ENCODE measurements around the gene AGFG2. TPM values are rescaled to one million over a fixed set of nuclear protein-coding genes. Genes with fewer than 3 reads are reported as not detected.

Gene AGFG2
- polyA plus RNA-seq, 2 of the 4 experiments (the other 2 are of a cell fraction), result 16.0 to 31.8 TPM

DNA sequence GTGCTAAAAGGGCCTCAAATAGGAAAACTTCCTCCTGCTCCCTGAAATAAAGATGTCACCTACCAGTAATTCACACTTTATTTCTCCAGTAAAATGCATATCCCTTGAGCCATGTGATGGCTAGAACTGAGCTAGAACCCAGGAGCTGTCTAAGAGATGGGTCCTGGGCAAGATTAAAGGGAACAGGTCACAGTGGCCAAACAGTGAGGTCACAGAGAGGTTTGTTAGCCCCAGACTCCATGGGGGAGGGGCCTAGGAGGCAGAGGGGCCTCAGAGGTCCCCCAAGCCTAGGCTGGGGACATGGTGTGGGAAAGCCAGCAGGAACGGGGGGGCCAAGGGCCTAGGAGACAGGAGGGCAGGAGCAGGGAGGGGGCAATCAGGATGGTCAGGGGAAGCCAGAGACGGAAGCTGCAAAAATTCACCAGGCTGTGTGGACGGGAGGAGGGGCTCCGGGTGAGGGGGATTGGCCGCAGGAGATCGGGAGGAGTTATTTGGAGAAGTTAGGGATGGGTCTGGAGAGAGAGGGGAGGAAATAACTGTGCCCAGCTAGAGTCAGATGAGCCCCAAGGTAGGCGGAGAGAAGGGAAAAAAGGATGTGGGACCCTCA lies 50.4 kb downstream of the AGFG2 start:
- 80% methylated on average over 7 of the region's 7 CpGs for WGBS (ENCODE audit: missing lambda C conversion rate)
- ATAC-seq (no peak), DNase-seq (ENCODE audit: low read depth in 1 of 2, low spot score in 1 of 2) (no peak), FAIRE-seq (no peak)
- TF ChIP-seq, protein P1, sequence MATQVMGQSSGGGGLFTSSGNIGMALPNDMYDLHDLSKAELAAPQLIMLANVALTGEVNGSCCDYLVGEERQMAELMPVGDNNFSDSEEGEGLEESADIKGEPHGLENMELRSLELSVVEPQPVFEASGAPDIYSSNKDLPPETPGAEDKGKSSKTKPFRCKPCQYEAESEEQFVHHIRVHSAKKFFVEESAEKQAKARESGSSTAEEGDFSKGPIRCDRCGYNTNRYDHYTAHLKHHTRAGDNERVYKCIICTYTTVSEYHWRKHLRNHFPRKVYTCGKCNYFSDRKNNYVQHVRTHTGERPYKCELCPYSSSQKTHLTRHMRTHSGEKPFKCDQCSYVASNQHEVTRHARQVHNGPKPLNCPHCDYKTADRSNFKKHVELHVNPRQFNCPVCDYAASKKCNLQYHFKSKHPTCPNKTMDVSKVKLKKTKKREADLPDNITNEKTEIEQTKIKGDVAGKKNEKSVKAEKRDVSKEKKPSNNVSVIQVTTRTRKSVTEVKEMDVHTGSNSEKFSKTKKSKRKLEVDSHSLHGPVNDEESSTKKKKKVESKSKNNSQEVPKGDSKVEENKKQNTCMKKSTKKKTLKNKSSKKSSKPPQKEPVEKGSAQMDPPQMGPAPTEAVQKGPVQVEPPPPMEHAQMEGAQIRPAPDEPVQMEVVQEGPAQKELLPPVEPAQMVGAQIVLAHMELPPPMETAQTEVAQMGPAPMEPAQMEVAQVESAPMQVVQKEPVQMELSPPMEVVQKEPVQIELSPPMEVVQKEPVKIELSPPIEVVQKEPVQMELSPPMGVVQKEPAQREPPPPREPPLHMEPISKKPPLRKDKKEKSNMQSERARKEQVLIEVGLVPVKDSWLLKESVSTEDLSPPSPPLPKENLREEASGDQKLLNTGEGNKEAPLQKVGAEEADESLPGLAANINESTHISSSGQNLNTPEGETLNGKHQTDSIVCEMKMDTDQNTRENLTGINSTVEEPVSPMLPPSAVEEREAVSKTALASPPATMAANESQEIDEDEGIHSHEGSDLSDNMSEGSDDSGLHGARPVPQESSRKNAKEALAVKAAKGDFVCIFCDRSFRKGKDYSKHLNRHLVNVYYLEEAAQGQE (IDR thresholded peaks at IDR 0.05), result no peak
- TF ChIP-seq ZC3H11A (IDR thresholded peaks at IDR 0.05), result no peak
- no peak for TF ChIP-seq HOXB5 (CRISPR knock-in tag; IDR thresholded peaks at IDR 0.05)
- no peak for TF ChIP-seq CEBPB (IDR thresholded peaks at IDR 0.05)
- no peak for TF ChIP-seq BHLHE40 (IDR thresholded peaks at IDR 0.05; ENCODE audit: low read depth, low read length)
- TF ChIP-seq PHF8 (IDR thresholded peaks at IDR 0.05; ENCODE audit: borderline replicate concordance, low read depth), result no peak
- H3K4me1 ChIP-seq, result peaks cover 9% of the 10 kb centered on the region
- H3K9me3 ChIP-seq, result no peaks in the 10 kb centered on the region
- no peak overlapping the region for H3K4me3 ChIP-seq
- ChIA-PET CTCF (interaction anchor here (0.6 to 10.1 kb wide), 22 partner anchors 9 to 263 kb away, joined by 3 to 135 read pairs (median 5); partner anchors contain the start of genes MOSPD3 and PCOLCE), POLR2A (interaction anchor here (0.9 to 1.2 kb wide), 2 partner anchors 23 to 160 kb away, joined by 4 read pairs; partner anchors contain the start of genes MEPCE and MOSPD3)
- no peak overlapping the region for H3K27ac ChIP-seq
- no peak overlapping the region for H3K4me2 ChIP-seq

DNA sequence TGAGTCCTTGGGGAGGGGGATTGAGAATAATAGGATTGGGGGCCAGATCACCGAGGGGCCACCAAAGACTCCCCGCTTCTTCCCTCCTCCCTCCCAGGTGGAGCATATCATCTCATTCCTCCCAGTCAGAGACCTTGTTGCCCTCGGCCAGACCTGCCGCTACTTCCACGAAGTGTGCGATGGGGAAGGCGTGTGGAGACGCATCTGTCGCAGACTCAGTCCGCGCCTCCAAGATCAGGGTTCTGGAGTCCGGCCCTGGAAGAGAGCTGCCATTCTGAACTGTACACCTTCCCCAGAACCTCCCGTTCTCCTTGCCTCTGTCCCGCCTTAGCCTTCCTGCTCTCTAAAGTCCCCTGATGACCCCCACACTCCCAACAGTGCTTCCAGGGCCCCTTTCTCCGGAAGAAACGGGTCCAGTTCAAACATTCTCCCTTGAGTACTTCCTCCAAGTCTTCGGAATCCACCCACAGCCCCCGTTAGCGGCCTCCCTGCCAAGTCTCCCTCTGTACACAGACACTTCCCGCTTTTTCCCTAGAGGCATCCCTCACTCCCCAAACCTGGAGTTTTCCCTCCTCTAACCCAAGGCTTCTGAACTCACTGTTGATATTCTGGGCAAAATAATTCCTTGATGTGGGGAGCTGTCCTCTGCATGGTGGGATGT lies 51.2 kb downstream of the AGFG2 start:
- 64% methylated on average over 20 of the region's 20 CpGs for WGBS (ENCODE audit: missing lambda C conversion rate)
- CTCF ChIA-PET, result interaction anchor here (0.6 to 10.1 kb wide), 8 partner anchors 9 to 121 kb away, joined by 3 to 135 read pairs (median 6); no protein-coding TSS in a partner anchor
- TF ChIP-seq TP53 (CRISPR knock-in tag; IDR thresholded peaks at IDR 0.05) (no peak), NPAS2 (CRISPR knock-in tag; IDR thresholded peaks at IDR 0.05; ENCODE audit: borderline replicate concordance) (no peak)
- POLR2A ChIA-PET, result no interaction called here
- ATAC-seq (no peak), DNase-seq (ENCODE audit: low read depth in 1 of 2, low spot score in 1 of 2) (no peak), FAIRE-seq (no peak)
- H3K4me1 ChIP-seq, result peaks cover 1% of the 10 kb centered on the region; the same call in 1 of the 3 replicates
- H3K9me3 ChIP-seq, result no peaks in the 10 kb centered on the region
- no peak overlapping the region for H3K27ac ChIP-seq
- H3K4me2 ChIP-seq, result no peak overlapping the region
- H3K4me3 ChIP-seq, result no peak overlapping the region

DNA sequence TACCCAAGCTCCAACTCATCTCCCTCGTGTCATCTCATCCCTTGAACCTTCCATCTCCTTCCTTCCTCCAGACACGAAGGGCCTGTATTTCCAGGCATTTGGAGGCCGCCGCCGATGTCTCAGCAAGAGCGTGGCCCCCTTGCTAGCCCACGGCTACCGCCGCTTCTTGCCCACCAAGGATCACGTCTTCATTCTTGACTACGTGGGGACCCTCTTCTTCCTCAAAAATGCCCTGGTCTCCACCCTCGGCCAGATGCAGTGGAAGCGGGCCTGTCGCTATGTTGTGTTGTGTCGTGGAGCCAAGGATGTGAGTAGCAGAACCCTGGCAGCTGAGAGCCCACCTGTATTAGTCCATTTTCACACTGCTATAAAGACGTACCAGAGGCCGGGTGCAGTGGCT lies 52.6 kb downstream of the AGFG2 start:
- 83% methylated on average over 17 of the region's 17 CpGs for WGBS (ENCODE audit: missing lambda C conversion rate)
- ChIA-PET CTCF (interaction anchor here (0.9 to 5.4 kb wide), 5 partner anchors 15 to 122 kb away, joined by 4 to 23 read pairs (median 6); no protein-coding TSS in a partner anchor), POLR2A (no interaction called here)
- DNase-seq (ENCODE audit: low read depth in 1 of 2, low spot score in 1 of 2) (no peak), FAIRE-seq (no peak), ATAC-seq (no peak)
- H3K4me1 ChIP-seq, result no peaks in the 10 kb centered on the region
- H3K27ac ChIP-seq, result no peak overlapping the region
- no peak overlapping the region for H3K4me3 ChIP-seq
- H3K4me2 ChIP-seq, result no peak overlapping the region
- TF ChIP-seq MAZ (IDR thresholded peaks at IDR 0.05; ENCODE audit: borderline replicate concordance, low read depth, low read length) (no peak), CBX8 (IDR thresholded peaks at IDR 0.05) (no peak), NPAS2 (CRISPR knock-in tag; IDR thresholded peaks at IDR 0.05; ENCODE audit: borderline replicate concordance) (no peak), NFE2L2 (conservative IDR thresholded peaks at IDR 0.05; ENCODE audit: low read length) (no peak), KDM5A (IDR thresholded peaks at IDR 0.05) (no peak), ESRRA (IDR thresholded peaks at IDR 0.05; ENCODE audit: borderline replicate concordance, low read length) (no peak)
- TF ChIP-seq, protein P2, sequence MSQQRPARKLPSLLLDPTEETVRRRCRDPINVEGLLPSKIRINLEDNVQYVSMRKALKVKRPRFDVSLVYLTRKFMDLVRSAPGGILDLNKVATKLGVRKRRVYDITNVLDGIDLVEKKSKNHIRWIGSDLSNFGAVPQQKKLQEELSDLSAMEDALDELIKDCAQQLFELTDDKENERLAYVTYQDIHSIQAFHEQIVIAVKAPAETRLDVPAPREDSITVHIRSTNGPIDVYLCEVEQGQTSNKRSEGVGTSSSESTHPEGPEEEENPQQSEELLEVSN (IDR thresholded peaks at IDR 0.05; ENCODE audit: borderline replicate concordance, low read depth), result no peak
- H3K9me3 ChIP-seq, result no peaks in the 10 kb centered on the region
